HG03095 (cell line): Measurements from ENCODE around the gene LAMC3.

ENCODE experiments used
- ATAC-seq: cut with Tn5 transposase; IDR thresholded peaks from one replicate; pipeline ENCODE4 v1.9.1; 2021; ENCODE audit warnings: moderate library complexity; ENCODE audit not compliant: unreplicated experiment

LAMC3 gene

DNA sequence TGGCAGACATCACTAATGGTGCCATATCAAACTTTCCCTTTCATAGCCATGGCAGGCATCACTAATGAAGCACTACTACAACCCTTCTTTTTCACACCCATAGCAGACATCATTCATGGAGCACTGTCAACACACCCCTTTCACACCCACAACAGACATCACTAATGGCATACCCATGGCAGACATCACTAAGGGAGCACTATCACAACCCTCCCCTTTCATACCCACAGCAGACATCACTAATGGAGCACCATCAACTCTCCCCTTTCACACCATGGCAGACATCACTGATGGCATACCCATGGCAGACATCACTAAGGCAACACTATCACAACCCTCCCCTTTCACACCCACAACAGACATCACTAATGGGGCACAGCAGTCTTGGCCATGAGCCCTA lies 33.7 kb downstream of the LAMC3 start:
- no peak for ATAC-seq

DNA sequence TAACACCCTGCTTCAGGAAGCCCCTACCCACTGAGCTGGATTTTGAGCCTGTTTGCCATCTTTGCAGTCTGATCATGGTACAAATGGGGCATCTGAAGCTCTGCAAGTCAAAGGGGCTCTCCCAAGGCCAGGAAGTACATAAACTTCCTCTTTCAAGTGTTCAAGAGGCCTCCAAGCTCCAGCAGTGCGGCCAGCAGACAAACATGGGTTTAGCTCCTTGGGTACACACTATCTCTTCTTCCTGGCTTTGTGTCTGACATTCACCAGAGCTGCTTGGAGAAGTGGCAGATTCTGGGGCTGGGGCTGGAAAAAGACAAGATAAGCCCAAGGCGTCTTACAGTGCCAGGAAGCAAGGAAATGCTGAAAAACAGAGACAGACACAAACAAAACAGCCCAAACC lies 34.1 kb downstream of the LAMC3 start:
- no peak for ATAC-seq

DNA sequence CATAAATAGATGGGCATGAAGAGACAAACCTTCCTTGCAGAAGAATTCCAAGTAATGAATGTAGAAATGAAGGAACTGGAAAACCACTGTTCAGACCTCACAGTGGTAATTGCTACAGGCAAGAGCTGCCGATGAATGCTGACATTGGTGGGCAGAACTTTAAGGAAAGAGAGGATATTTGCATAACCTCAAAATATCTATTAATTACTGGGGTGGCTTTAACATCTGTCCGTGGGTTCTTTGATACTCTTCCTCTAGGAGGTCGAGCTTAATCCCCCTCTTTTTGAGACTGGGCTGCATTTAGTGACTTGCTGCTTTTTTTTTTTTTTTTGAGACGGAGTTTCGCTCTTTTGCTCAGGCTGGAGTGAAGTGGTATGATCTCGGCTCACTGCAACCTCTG lies 34.7 kb downstream of the LAMC3 start:
- no peak for ATAC-seq

DNA sequence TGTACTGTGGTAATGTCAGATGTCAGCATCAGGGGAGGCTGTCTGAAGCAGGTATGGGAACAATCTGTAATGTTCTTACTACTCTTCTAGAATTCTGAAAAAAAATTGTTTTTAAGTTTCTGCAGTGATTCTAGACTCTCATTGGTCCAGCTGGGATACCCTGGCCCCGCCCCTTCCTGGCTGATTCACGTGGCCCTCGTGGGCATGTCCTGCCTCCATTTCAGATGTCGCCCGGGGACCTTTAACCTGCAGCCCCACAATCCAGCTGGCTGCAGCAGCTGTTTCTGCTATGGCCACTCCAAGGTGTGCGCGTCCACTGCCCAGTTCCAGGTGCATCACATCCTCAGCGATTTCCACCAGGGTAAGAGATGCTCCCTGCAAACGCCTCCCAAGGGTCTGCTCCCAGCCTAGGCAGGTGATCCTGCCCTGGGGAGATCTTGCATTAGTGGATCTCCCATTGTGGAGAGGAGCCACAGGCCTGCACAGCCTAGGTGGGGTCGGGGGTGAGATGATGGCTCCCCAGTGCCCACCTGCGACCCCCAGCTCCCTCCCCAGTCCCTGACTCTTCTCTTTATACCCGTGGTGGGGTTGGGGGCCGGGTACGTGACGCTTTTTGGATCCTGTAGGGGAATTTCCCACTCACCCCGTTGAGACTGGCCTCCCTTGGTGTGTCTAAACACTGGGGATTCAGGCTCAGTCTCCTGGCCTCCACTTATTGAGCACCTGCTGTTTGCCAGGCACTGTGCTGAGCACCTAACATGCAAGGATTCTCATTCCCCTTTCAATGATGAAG lies 36.5 kb downstream of the LAMC3 start:
- no peak for ATAC-seq

DNA sequence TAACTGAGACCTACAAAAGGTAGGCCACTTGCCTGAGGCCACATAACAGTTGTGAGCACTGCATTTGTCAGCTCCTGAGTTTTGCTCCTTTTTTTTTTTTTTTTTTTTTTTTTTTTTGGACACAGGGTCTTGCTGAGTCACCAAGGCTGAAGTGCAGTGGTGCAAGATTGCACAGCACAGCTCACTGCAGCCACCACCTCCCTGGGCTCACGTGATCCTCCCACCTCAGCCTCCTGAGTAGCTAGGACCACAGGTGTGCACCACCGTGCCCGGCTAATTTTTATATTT lies 37.1 kb downstream of the LAMC3 start:
- no peak for ATAC-seq

DNA sequence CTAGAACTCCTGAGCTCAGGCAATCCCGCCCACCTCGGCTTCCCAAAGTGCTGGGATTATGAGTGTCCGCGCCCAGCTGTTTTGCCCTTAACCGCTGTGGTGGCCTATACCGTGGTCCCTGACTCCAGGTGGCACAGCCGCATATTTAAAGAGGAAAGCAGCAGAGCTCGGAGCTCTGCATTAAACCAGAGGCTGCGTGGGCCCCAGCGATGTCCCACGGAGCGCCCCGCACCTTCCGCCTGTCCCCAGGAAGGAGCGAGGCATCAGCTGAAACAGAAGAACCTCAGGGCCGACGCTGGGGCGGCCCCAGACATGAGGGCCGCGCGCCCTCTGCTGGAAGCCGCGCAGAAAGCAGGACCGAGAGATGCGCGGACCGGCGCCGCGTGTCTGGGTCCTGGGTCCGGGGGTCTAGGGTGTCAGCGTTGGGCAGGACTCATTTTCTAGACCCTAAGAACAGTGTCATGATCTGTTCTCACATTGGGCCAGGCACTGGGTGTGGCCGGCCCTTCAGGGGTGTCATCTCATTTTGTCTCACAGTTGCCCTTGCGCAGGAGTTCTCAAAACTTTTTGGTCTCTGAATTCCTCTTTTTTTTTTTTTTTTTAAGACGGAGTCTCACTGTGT lies 37.7 kb downstream of the LAMC3 start:
- no peak for ATAC-seq

DNA sequence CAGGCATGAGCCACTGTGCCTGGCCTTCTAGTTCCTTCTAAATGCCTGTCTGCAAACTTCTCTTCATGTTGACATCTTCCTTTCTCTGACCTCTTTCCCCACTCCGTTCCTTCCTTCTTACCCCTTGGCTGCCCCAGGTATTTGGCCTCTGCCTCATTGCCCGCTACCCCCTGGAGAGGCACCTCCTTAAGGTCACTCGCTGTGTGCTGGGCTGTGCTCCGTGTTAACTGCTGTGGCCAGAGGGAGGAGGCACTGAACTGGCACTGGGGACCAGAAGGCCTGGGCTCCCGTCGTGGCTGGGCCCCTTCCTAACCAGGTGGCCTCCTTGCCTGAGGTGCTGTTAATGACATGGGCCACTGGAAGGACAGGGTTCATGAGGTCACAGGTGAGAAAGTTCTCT lies 39.4 kb downstream of the LAMC3 start:
- ATAC-seq: no peak

DNA sequence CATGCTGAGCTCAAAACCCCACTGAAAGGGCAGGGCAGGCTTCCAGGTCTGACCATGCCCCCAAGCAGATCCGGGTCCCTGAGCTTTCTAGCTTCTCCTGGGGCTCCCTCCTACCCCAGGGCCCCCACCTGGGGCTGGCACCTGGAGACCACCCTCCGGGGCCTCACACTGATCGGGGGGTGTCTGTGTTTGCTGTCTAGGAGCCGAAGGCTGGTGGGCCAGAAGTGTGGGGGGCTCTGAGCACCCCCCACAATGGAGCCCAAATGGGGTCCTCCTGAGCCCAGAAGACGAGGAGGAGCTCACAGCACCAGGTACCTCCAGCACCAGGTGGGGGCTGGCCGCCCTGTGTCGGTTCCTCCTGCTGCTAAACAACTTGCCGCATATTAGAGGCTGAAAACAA lies 39.8 kb downstream of the LAMC3 start:
- no peak for ATAC-seq

DNA sequence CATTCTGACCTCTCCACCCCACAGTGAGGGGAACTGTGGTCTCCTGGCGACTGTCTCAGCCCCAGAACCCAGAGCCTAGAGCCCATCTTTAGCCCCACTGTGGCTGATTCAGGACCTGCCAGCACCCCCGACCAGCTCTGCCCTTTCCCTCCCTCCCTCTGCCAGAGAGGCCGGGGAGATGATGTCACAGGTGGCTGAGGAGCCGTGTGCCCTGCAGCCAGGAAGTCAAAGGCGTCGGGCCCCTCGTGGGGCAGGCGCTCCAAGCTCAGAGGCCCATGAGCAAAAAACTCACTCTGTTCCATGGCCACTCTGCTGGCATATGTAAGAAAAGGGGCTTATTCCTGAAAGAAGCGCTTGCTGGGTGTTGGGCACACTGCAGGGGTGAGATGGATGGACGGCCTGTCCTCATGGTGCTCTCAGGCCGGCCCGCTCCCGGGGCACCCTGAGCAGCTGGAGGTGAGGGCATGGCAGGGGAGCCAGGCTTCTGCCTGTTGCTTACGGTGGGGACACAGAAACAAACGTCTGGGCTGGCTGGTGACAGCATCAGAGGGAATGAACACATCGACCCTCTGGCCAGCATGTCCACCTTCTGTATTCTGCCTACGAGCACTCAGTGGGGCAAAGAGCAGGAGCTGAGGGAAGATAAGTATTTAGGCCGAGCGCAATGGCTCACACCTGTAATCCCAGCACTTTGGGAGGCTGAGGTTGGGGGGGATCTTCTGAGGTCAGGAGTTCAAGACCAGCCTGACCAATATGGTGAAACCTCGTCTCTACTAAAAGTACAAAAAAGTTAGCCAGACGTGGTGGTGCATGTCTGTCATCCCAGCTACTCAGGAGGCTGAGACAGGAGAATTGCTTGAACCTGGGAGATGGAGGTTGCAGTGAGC lies 41.1 kb downstream of the LAMC3 start:
- ATAC-seq: no peak

DNA sequence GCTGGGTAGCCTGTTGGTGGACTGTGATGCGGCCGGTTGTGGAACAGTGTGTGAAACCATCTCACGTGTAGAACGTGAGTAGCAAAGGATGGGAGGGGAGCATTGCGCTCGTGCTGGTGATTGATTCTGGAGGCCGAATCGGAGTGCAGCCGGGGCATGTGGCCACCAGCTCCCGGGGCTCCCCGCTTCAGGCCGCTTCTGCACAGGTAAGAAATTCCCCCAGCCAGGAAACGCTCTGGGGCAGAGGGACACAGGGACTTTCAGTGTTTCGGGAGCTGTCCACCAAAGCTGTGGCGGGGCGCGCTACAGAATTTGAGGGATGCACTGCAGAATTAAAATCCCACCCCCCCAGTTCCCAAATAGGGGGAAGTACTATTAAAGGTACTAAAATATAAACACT lies 41.9 kb downstream of the LAMC3 start:
- no peak for ATAC-seq

DNA sequence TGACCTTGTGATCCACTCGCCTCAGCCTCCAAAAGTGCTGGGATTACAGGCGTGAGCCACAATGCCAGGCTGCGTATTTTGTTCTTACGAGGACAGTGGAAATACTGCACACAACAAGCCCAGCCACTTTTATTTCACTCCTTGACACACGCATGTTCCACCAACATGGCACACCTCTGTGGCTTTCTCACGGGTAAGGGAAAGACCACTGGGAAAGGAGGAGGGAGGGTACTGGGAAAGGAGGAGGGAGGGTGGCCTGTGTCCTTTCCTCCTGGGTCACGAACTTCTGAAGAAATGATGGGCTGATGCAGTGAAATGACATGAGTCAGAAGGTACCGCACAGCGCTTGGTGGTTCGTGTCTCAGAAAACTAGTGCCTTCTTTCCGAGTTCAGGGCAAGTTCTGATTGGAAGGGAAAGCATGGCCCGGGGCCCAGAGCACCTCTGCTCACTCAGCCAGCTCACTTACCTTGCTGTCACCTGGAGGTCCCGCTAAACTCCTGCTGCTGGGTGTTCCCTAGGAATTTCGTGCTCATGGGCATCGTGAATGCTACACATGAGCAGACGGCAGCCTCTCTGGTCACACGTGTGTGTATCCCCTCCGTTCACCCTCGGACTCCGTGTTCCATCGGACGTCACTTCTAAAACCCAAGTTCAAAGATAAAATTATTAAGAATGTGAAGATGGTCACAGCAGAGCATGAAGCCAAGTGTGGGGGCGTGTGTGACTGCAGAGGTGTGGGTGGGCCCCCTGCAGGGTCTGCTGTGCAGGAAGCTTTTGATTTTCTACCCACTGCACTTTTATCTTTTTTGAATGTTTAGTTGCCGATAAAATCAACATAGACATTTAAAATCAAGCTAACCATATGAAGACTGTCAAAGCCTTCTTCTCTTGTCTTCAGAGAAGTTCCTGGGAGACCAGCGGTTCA lies 42.9 kb downstream of the LAMC3 start:
- no peak for ATAC-seq

DNA sequence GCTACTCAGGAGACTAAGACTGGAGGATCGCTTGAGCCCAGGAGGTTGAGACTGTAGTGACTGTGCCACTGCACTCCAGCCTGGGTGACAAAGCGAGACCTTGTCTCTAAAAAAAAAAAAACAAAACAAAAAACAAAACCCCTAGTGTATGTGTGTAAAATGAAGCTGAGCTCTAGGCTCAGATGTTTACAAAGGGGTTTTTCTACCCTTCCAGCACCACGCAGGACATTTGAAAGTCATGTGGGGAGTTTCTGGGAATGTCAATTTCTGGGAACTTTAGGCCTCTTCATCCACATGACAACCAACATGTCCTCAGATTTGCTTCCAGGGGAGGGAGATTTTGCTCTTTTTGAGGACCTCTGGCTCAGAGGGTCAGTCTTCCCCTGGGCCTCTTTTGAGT lies 44.9 kb downstream of the LAMC3 start:
- no peak for ATAC-seq

DNA sequence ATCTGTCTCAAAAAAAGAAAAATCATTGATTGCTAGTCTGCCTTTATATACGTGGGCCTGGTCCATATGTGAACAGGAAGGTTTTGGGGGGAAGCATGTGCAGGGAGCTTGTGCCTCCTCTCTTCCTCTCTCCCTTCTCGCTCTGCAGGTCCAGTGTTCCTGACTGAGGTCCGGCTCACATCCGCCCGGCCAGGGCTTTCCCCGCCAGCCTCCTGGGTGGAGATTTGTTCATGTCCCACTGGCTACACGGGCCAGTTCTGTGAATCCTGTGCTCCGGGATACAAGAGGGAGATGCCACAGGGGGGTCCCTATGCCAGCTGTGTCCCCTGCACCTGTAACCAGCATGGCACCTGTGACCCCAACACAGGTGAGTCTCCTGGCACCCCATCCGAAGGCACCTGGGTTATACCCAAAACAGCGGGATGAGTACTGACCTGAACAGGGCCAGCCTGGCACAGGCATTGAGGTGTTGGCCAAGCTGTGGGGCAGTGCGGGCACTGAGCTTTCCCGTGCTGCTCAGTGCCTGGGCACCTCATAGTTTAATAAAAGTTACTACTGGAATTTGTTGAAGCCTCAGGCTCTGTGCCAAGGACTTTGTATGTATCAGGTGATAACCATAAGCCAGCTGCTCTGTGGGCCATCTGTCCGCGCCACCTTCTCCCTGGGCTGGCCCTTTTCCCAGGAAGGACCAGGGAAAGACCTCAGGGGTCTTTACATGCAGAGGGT lies 48.0 kb downstream of the LAMC3 start:
- ATAC-seq: no peak

DNA sequence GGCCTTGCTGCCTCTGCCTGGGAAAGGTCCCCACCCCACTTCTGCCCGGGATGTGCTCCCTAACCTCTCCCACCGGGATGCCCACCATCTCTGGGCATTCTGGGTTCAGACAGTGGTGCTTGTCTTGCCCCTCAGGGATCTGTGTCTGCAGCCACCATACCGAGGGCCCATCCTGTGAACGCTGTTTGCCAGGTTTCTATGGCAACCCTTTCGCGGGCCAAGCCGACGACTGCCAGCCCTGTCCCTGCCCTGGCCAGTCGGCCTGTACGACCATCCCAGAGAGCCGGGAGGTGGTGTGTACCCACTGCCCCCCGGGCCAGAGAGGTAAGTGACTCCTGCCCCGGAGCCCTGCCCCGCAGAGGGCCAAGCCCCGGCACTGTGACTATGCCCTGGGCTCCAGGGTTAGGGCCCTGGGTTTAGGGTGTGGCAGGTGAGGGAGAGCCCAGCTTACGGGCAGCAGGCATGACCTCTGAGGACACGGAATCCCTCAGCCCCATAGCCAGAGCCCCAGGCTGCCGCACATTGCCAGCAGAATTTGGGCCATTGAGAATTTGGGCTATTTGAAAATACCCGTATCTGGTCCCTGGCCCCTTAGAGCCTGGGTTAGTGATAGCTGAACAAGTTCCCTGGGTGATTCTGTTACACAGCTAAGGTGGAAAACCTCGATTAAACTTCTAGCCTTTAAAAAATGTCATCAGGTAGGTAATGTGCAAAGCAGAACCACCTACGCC lies 52.1 kb downstream of the LAMC3 start:
- ATAC-seq: no peak

DNA sequence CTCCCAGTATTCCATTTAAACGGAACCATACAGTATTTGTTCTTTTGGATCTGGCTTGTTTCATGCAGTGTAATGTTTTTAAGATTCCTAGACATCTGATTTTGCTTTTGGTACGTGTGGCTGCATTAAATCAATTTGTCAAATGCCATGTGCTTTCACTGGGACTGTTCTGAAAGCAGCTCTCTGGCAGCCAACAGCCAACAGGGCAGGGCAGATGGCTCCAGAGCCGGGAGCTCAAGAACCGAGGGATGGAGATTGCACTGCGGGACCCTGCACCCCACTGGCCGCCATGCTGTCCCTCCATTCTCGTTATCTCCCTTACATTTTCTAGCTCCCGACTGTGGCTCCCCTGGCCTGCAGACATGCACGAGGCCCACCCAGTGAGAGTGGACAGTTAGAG lies 54.0 kb downstream of the LAMC3 start:
- ATAC-seq: no peak

DNA sequence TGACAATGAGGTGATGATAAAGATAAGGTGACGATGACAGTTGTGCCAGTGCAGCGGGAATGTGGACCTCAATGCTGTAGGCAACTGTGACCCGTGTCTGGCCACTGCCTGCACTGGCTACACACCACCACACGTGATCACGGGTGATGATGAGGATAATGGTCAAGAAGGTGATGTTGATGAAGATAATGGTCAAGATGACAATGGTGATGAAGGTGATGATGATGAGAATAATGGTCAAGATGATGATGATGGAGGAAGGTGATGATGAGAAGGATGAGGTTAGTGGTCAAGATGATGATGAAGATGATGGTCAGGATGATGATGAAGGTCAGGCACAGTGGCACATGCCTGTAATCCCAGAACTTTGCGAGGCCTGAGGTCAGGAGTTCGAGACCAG lies 56.6 kb downstream of the LAMC3 start:
- no peak for ATAC-seq

DNA sequence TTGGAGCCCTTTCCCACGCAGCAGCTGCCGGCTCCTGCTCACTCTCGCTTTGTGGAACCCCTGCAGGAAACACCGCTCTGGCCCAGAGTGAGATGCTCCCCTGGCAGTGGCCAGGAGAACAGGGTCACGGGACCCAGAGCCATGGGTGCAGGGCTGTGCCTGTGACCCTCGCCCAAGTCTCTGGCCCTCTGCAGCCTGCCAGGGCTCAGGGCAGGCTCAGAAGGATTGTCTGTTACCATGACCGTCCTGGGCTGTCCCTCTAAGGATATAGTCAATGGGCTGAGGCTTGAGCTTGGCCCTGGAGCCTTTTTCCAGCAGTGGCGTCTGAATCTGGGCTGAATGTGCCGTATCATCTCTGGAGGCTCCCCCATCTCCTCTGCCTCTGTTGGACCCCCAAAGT lies 58.7 kb downstream of the LAMC3 start:
- no peak for ATAC-seq

DNA sequence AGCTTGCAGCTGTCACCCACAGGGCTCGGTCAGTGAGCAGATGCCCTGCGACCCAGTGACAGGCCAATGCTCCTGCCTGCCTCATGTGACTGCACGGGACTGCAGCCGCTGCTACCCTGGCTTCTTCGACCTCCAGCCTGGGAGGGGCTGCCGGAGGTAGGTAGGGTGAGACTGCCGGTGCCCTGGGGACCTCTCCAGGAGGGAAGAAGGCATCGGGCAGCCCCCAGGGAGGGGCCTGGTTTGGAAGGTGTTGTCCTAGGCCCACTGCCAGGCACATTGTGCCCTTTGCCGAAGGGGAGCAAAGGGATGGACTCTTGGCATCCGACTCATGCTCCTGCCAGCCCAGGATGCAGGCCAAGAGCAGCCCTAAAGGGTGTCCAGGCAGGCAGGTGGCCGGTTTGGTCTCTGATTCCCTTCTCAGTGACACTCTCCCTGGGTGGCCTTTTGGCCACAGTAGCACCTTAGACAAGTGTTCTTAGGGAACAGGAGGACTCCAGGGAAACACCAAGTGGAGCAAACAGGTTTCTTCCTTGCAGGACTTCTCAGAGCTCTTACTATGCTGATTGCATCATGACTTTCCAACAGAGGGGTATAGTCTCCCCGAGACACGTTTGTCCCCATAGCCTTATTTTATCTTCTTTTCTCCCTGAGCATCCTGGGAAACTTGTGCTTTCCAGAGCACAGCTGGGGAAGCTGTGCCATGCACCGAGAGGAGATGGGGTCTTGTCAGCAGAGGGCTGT lies 59.3 kb downstream of the LAMC3 start:
- ATAC-seq: no peak

DNA sequence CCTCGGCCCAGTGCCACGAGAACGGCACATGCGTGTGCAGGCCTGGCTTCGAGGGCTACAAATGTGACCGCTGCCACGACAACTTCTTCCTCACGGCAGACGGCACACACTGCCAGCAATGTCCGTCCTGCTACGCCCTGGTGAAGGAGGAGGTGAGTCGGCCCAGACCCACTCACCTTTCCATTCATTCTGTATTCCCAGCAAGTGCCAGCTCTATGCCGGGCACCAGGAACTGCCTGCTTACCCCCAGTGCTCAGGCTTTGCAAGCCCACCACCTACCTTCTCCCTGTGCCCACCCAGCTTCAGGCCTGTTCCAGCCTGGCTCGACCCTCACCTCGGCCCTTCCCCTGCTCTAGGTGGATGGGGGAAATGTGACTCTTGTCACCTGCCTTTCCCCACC lies 60.7 kb downstream of the LAMC3 start:
- ATAC-seq: no peak
